Neuronal stem cell (in vitro differentiated cells): ENCODE results near the gene CEP170.

Experiments
- DNase-seq: peaks from one replicate; pipeline ENCODE4 v3.0.0-alpha.2; 2013; ENCODE audit warnings: low spot score
- H2AFZ ChIP-seq: one replicate; pipeline ENCODE4 v1.6.1; 2013; ENCODE audit warnings: mild to moderate bottlenecking, low read length, inconsistent platforms
- H2AK5ac ChIP-seq: 2 replicates; pipeline ENCODE4 v1.6.1; 2013; ENCODE audit warnings: low read depth, mild to moderate bottlenecking, inconsistent platforms, low read length, moderate library complexity, mixed read lengths
- H2BK120ac ChIP-seq: 2 replicates; pipeline ENCODE4 v1.6.1; 2013; ENCODE audit warnings: low read depth, mild to moderate bottlenecking, inconsistent platforms, low read length, moderate library complexity, mixed read lengths
- H2BK12ac ChIP-seq: one replicate; pipeline ENCODE4 v1.6.1; 2013; ENCODE audit warnings: low read length, inconsistent platforms
- H2BK15ac ChIP-seq: 2 replicates; pipeline ENCODE4 v1.6.1; 2013; ENCODE audit warnings: mild to moderate bottlenecking, low read length, inconsistent platforms, mixed read lengths
- H2BK5ac ChIP-seq: one replicate; pipeline ENCODE4 v1.6.1; 2013; ENCODE audit warnings: inconsistent platforms, mild to moderate bottlenecking, low read length, moderate library complexity
- H3K14ac ChIP-seq: one replicate; pipeline ENCODE4 v1.6.1; 2013; ENCODE audit warnings: low read length, inconsistent platforms
- H3K18ac ChIP-seq: 2 replicates; pipeline ENCODE4 v1.6.1; 2013; ENCODE audit warnings: low read length, inconsistent platforms
- H3K23ac ChIP-seq: 2 replicates; pipeline ENCODE4 v1.6.1; 2013; ENCODE audit warnings: low read depth, mild to moderate bottlenecking, mixed read lengths, low read length, inconsistent platforms; ENCODE audit not compliant: poor library complexity
- H3K27ac ChIP-seq: replicated peaks from 3 replicates; pipeline ENCODE4 v1.5.1; 2013; ENCODE audit warnings: low read length, inconsistent platforms
- H3K27me3 ChIP-seq, 3 experiments: 2 replicates each; pipeline ENCODE4 v1.6.1; 2013; ENCODE audit warnings: low read length in 3 of 3, mild to moderate bottlenecking in 2 of 3, inconsistent platforms in 1 of 3, low read depth in 1 of 3, mixed read lengths in 1 of 3, moderate library complexity in 1 of 3; ENCODE audit not compliant: control insufficient read depth in 3 of 3, insufficient read depth in 3 of 3
- H3K36me3 ChIP-seq, 2 donors: replicated peaks in 1 of 2; 2 replicates each; pipeline ENCODE4 v1.6.1; 2013; ENCODE audit warnings: low read length in 2 of 2; ENCODE audit not compliant: control insufficient read depth in 2 of 2, insufficient read depth in 2 of 2
- H3K4ac ChIP-seq: 2 replicates; pipeline ENCODE4 v1.6.1; 2013; ENCODE audit warnings: inconsistent platforms, mild to moderate bottlenecking, low read length, moderate library complexity
- H3K4me1 ChIP-seq, 2 donors: 1 replicate in 1 of 2; 2 replicates in 1 of 2; pipeline ENCODE4 v1.6.1; 2013; ENCODE audit warnings: low read length in 2 of 2, low read depth in 1 of 2; ENCODE audit not compliant: control insufficient read depth in 2 of 2, insufficient read depth in 1 of 2
- H3K4me2 ChIP-seq: one replicate; pipeline ENCODE4 v1.6.1; 2013; ENCODE audit warnings: mild to moderate bottlenecking, low read length, inconsistent platforms; ENCODE audit not compliant: insufficient read depth, poor library complexity, severe bottlenecking
- H3K4me3 ChIP-seq, 2 donors: 2 replicates each; pipeline ENCODE4 v1.5.1; 2013; ENCODE audit warnings: low read length in 2 of 2, mild to moderate bottlenecking in 2 of 2, inconsistent platforms in 1 of 2, moderate library complexity in 1 of 2
- H3K79me1 ChIP-seq: one replicate; pipeline ENCODE4 v1.6.1; 2013; ENCODE audit warnings: low read depth, mild to moderate bottlenecking, inconsistent platforms, low read length, moderate library complexity
- H3K9ac ChIP-seq: one replicate; pipeline ENCODE4 v1.6.1; 2013; ENCODE audit warnings: mild to moderate bottlenecking, low read depth, low read length, inconsistent platforms; ENCODE audit not compliant: poor library complexity
- H3K9me3 ChIP-seq, 2 donors: replicated peaks in 1 of 2; 2 replicates each; pipeline versions ENCODE3 to v1.6.1; 2013; ENCODE audit warnings: low read length in 2 of 2, mild to moderate bottlenecking in 2 of 2, inconsistent platforms in 1 of 2, low read depth in 1 of 2, mixed read lengths in 1 of 2, moderate library complexity in 1 of 2; ENCODE audit not compliant: control insufficient read depth in 2 of 2, insufficient read depth in 1 of 2
- H4K8ac ChIP-seq: one replicate; pipeline ENCODE4 v1.6.1; 2013; ENCODE audit warnings: low read depth, mild to moderate bottlenecking, inconsistent platforms, low read length, moderate library complexity
- H4K91ac ChIP-seq: one replicate; pipeline ENCODE4 v1.6.1; 2013; ENCODE audit warnings: low read length, low read depth, mild to moderate bottlenecking, inconsistent platforms; ENCODE audit not compliant: poor library complexity
- WGBS, 2 donors: extraction: QIAGEN DNeasy Blood & Tissue Kit; methylation state at CpG; one replicate each; pipeline ENCODE4 v1.1.7; 2013; ENCODE audit warnings: missing lambda C conversion rate in 2 of 2, mixed read lengths in 1 of 2; ENCODE audit not compliant: insufficient read length in 2 of 2, insufficient replicate concordance in 1 of 2; ENCODE audit errors: extremely low coverage in 2 of 2; 5-methylcytosine and 5-hydroxymethylcytosine counted together

CEP170 gene

DNA sequence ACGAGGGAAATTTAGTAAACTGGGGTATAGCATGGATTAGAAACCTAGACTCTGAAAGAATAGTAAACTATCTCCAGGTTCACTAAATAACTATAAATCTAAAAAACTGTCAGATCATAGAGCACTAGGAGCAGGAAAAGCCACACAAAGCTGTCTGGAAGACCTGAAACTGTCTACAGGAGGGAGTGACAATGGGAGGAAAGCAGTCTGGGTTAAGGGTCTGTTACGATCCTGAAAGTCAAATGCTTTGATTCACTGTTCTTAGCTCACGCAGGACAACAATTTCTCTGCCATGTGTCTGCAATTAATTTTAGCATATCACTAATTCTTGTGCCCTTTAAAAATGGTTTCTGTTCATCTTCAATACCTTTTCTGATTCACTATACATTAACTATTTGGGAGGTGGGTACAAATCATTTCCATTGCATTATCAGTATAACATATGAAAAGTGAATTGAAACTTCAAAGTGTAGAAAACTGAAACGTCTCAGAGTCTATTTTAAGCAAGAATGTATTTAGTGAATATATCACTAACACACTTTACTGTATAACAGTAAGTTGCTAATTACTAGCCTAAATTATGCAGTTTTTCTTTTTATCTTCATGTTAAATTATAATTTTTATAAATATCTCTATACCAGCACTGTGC, 18.4 kb downstream of the CEP170 start:
- no peak for DNase-seq
- whole genome bisulfite sequencing, 2 donors: no CpG with 5 or more reads among the region's 4 CpGs

DNA sequence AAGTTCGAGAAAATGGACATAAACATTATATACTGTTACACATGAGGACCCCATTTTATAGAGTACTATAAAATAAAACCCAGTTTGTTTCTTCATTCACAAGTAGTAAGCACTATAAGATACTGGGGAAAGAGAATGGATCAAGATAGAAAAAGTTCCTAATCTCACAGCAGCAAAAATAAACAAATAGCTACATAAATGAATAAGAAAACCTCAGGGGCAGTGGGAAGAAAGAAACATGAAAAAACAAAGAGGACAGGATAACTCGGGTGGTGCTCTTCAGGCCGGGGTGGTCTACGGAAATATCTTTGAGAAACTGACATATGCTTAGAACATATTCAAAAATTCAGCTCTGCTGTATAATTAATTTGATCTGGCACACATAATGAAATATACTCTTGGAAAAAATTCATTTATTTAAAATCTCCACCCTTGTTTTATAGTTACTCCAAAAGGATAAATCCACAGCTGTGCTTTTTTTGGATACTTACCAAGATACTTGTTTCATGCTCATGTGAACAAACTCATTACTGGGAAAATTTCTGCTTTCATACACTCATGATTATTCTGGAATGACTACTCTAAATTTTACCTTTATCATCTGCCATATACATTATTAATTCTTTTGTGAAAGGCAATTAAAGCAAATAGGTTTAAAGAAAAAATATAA, 20.0 kb downstream of the CEP170 start:
- H3K27ac ChIP-seq: no peak overlapping the region

More for the DNA sequence above, 18.4 kb downstream of the CEP170 start:
- no peak overlapping the region for H2BK15ac ChIP-seq
- peaks cover 5 to 36% of the 10 kb centered on the region in 2 donors for H3K9me3 ChIP-seq
- H3K14ac ChIP-seq: no peak overlapping the region
- H3K4me1 ChIP-seq: no peaks in the 10 kb centered on the region
- no peak overlapping the region for H3K4me3 ChIP-seq
- no peak overlapping the region for H4K91ac ChIP-seq
- no peak overlapping the region for H3K23ac ChIP-seq
- H3K4me2 ChIP-seq: no peak overlapping the region
- no peak overlapping the region for H2AFZ ChIP-seq
- no peak overlapping the region for H2BK12ac ChIP-seq
- no peak overlapping the region for H3K27ac ChIP-seq
- no peak overlapping the region for H2BK5ac ChIP-seq
- H4K8ac ChIP-seq: no peak overlapping the region
- H3K18ac ChIP-seq: no peak overlapping the region
- H3K79me1 ChIP-seq: no peaks in the 10 kb centered on the region
- H2AK5ac ChIP-seq: no peak overlapping the region
- peaks cover 4 to 55% of the 10 kb centered on the region in 2 donors for H3K36me3 ChIP-seq
- no peaks in the 10 kb centered on the region for H3K27me3 ChIP-seq
- H3K4ac ChIP-seq: no peak overlapping the region
- no peak overlapping the region for H3K9ac ChIP-seq
- H2BK120ac ChIP-seq: no peak overlapping the region

DNA sequence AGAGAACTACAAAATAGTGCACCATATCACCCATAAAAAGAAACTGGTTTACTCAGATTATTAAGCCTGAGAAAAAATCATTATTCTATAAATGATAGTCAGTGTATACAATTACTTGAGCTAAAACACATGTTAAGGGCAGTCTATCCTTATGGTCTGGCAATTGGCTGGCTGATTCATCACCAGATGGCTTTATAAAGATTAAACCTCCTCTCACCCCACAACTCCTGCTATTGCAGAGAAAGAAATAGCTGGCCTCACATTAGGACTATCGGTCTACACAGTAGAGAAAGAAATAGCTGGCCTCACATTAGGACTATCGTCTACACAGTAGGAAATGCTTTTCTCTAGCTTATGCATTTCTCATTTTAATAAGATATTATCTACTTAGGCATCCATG, 21.2 kb downstream of the CEP170 start:
- no peak for DNase-seq
- Histone ChIP-seq H2AK5ac (no peak overlapping the region), H3K18ac (no peak overlapping the region), H2BK5ac (no peak overlapping the region), H3K9ac (no peak overlapping the region), H3K4me3 (no peak overlapping the region), H2AFZ (no peak overlapping the region), H2BK15ac (no peak overlapping the region), H3K27me3 (no peaks in the 10 kb centered on the region), H3K4me1 (no peaks in the 10 kb centered on the region), H4K8ac (no peak overlapping the region), H3K9me3 (peaks cover 7 to 54% of the 10 kb centered on the region in 2 donors), H3K23ac (no peak overlapping the region), H3K79me1 (peaks cover 3% of the 10 kb centered on the region), H2BK12ac (no peak overlapping the region), H4K91ac (no peak overlapping the region), H2BK120ac (no peak overlapping the region), H3K27ac (no peak overlapping the region), H3K14ac (no peak overlapping the region), H3K36me3 (peaks cover 3 to 50% of the 10 kb centered on the region in 2 donors), H3K4me2 (no peak overlapping the region), H3K4ac (no peak overlapping the region)
- WGBS, 2 donors: no CpG with 5 or more reads among the region's 2 CpGs

More for the DNA sequence above, 20.0 kb downstream of the CEP170 start:
- no peak overlapping the region for H3K23ac ChIP-seq
- H3K4me2 ChIP-seq: no peak overlapping the region
- peaks cover 3 to 42% of the 10 kb centered on the region in 2 donors for H3K36me3 ChIP-seq
- no peaks in the 10 kb centered on the region for H3K79me1 ChIP-seq
- no peak overlapping the region for H3K9ac ChIP-seq
- H3K9me3 ChIP-seq: peaks cover 5 to 42% of the 10 kb centered on the region in 2 donors
- H3K4me1 ChIP-seq: no peaks in the 10 kb centered on the region
- H3K14ac ChIP-seq: no peak overlapping the region
- H3K27me3 ChIP-seq: no peaks in the 10 kb centered on the region
- H2BK5ac ChIP-seq: no peak overlapping the region
- H3K18ac ChIP-seq: no peak overlapping the region
- H3K4me3 ChIP-seq: no peak overlapping the region
- H2BK120ac ChIP-seq: no peak overlapping the region
- no peak overlapping the region for H2AFZ ChIP-seq
- no peak overlapping the region for H4K91ac ChIP-seq
- H4K8ac ChIP-seq: no peak overlapping the region
- H3K4ac ChIP-seq: no peak overlapping the region
- H2BK15ac ChIP-seq: no peak overlapping the region
- H2AK5ac ChIP-seq: no peak overlapping the region
- no peak overlapping the region for H2BK12ac ChIP-seq
- WGBS, 2 donors: no CpG with 5 or more reads among the region's 4 CpGs
- DNase-seq: no peak

DNA sequence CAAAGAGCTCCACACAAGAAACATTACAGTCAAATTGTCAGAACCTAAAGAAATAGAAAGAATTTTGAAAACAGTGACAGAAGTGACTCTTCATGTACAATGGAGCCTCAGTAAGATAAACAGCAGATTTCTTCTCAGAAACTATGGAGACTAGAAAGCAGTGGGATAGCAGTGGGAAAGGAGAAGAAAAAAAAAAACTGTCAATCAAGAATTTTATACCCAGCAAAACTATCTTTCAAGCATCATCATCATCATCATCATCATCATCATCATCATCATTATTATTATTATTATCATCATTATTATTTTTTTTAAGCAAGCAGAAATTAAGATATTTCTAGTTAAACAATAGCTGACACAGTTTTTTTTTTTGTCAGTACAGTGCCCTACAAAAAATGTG, 24.2 kb downstream of the CEP170 start:
- no peak overlapping the region for H3K9ac ChIP-seq
- DNase-seq: no peak
- H3K18ac ChIP-seq: no peak overlapping the region
- H3K79me1 ChIP-seq: peaks cover 4% of the 10 kb centered on the region
- H3K4me2 ChIP-seq: no peak overlapping the region
- H2AK5ac ChIP-seq: no peak overlapping the region
- H4K91ac ChIP-seq: no peak overlapping the region
- H2AFZ ChIP-seq: no peak overlapping the region
- H3K23ac ChIP-seq: no peak overlapping the region
- no peak overlapping the region for H3K27ac ChIP-seq
- peaks cover 3 to 35% of the 10 kb centered on the region in 2 donors for H3K36me3 ChIP-seq
- no peak overlapping the region for H3K14ac ChIP-seq
- H4K8ac ChIP-seq: no peak overlapping the region
- H2BK12ac ChIP-seq: no peak overlapping the region
- no peak overlapping the region for H2BK15ac ChIP-seq
- H2BK5ac ChIP-seq: no peak overlapping the region
- H3K4me3 ChIP-seq: no peak overlapping the region
- H2BK120ac ChIP-seq: no peak overlapping the region
- no peaks in the 10 kb centered on the region for H3K27me3 ChIP-seq
- H3K4me1 ChIP-seq: no peaks in the 10 kb centered on the region
- H3K9me3 ChIP-seq: peaks cover 7 to 65% of the 10 kb centered on the region in 2 donors
- no peak overlapping the region for H3K4ac ChIP-seq
